ENCODE measurements around the gene NPSR1. TPM values are rescaled to one million over a fixed set of nuclear protein-coding genes. Genes with fewer than 3 reads are reported as not detected.

NPSR1 gene
- total and polyA plus RNA-seq, 8 donors = not detected

DNA sequence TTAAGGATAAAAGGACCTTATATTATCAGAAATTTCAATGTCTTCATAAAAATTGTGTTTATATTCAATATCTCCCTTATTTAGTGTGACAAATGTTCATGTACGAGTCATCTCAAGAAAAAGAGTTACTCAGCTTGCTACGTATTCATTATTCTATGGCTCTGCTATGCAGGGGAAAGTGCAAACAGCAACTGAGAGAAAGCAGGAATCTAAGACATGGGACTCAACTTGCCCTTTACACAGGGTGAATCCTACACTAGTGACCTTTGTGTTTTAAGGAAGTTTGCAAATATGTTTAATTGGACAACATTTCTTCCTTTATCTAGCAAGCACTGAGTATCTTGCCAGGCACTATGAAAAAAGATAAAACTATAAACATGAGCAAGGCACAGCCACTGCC, 104.7 kb downstream of the NPSR1 start:
- Histone ChIP-seq H3K36me3 (no peaks in the 10 kb centered on the region), H3K9me3 (no peaks in the 10 kb centered on the region), H3K27me3 (no peaks in the 10 kb centered on the region), H3K4me3 (no peak overlapping the region), H3K4me1 (no peaks in the 10 kb centered on the region), H3K27ac (no peak overlapping the region)
- DNase-seq (no peak), ATAC-seq (no peak), FAIRE-seq (no peak)
- TF ChIP-seq, protein P1, sequence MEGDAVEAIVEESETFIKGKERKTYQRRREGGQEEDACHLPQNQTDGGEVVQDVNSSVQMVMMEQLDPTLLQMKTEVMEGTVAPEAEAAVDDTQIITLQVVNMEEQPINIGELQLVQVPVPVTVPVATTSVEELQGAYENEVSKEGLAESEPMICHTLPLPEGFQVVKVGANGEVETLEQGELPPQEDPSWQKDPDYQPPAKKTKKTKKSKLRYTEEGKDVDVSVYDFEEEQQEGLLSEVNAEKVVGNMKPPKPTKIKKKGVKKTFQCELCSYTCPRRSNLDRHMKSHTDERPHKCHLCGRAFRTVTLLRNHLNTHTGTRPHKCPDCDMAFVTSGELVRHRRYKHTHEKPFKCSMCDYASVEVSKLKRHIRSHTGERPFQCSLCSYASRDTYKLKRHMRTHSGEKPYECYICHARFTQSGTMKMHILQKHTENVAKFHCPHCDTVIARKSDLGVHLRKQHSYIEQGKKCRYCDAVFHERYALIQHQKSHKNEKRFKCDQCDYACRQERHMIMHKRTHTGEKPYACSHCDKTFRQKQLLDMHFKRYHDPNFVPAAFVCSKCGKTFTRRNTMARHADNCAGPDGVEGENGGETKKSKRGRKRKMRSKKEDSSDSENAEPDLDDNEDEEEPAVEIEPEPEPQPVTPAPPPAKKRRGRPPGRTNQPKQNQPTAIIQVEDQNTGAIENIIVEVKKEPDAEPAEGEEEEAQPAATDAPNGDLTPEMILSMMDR (IDR thresholded peaks at IDR 0.05) = no peak
- intact Hi-C loops (cut with DNase I) = no loop called here
- WGBS, 2 donors = 76 to 88% methylated on average over 2 of the region's 2 CpGs

DNA sequence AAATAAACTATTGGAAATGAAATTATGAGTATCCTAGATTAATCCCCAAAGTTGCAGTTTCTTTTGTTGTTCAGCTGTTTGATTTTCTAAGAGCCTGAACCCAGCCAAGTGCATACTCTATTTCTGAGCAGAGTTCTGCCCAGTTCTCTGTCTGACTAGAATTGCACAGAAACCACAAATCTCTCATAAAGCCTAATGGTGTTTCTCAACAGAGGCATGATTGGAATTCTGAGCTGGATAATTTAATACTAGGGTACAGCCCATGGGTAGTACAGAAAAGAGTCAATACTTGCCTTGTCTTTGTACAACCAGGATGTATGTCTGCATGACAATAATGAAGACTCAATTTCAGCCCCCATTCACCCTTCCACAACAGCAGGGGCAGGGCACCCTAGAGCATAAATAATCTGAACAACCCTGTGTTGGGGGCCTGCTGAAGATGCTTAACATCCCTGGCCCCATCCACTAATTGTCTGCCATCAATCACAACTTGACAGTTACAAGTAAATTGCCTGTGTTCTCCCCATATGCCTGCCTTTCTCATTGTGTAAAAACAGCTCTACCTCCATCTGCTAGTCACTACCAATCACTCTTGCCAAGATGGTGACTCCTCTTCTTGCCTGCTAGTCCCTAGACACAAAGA, 114.4 kb downstream of the NPSR1 start:
- DNase-seq (no peak), FAIRE-seq (no peak), ATAC-seq (no peak)
- TF ChIP-seq, protein P1 (IDR thresholded peaks at IDR 0.05) = no peak
- H3K27me3 ChIP-seq = no peaks in the 10 kb centered on the region
- intact Hi-C loops (cut with DNase I) = no loop called here
- no peaks in the 10 kb centered on the region for H3K4me1 ChIP-seq
- H3K9me3 ChIP-seq = no peaks in the 10 kb centered on the region
- H3K4me3 ChIP-seq = no peak overlapping the region
- H3K36me3 ChIP-seq = no peaks in the 10 kb centered on the region
- no peak overlapping the region for H3K27ac ChIP-seq

DNA sequence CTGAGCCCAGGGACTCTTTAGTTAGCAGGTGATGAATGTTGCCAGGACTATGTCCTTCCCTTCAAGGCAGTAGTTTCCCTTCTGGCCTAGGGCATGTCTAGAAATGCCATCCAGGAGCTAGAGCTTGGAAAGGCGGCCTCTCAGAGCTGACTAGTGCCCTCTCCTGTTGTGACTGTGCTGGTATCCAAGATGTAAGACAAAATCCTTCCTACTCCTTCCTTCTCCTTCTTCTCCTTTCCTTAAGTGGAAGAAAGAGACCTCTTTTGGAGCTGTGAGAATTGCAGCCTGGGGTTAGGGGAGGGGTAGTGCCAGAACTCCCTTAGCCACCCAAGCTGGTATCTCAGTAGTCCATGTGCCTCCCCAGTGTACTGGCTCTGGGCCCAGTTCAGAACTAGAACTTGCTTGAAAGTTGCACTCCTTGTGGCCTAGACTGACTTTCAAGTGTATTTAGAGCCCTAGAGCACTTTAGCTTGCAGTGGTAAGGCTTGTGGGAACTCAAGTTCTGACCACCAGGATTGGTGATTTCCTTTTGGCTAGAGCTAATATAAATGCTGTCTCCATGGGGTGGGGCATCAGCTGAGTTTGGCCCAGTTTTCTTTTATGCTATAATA, 118.8 kb downstream of the NPSR1 start:
- no peaks in the 10 kb centered on the region for H3K4me1 ChIP-seq
- no peak overlapping the region for H3K27ac ChIP-seq
- no peaks in the 10 kb centered on the region for H3K27me3 ChIP-seq
- intact Hi-C loops (cut with DNase I) = no loop called here
- TF ChIP-seq, protein P1 (IDR thresholded peaks at IDR 0.05) = no peak
- no peaks in the 10 kb centered on the region for H3K36me3 ChIP-seq
- H3K9me3 ChIP-seq = no peaks in the 10 kb centered on the region
- no peak for FAIRE-seq
- no peak for ATAC-seq
- 74 to 95% methylated on average over 1 of the region's 1 CpG for WGBS, 2 donors
- no peak for DNase-seq
- H3K4me3 ChIP-seq = no peak overlapping the region

DNA sequence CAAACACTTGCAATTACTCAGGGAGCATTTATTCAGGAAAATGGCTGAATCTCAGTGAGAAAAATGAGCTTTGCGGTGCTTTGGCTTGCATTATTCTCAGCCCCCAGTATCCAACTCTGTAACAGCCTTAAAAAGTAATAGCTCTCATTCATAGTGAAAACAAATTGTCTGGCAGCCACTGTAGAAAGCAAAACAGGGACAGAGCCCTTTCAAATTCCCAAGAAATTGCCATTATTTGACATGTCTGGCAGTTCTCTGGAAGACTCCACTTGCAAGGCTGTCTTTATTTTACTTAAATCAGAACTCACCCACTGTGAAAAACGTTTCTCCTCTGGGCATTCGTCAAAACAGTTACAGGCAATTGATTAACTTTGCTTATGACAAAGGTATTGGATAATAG, 122.5 kb downstream of the NPSR1 start:
- TF ChIP-seq, protein P1 (IDR thresholded peaks at IDR 0.05) = no peak
- FAIRE-seq = no peak
- no peak for ATAC-seq
- Histone ChIP-seq H3K36me3 (no peaks in the 10 kb centered on the region), H3K9me3 (no peaks in the 10 kb centered on the region), H3K27ac (no peak overlapping the region), H3K4me1 (no peaks in the 10 kb centered on the region), H3K27me3 (no peaks in the 10 kb centered on the region), H3K4me3 (no peak overlapping the region)
- intact Hi-C loops (cut with DNase I) = no loop called here
- WGBS, 2 donors = 35 to 43% methylated on average over 3 of the region's 3 CpGs
- DNase-seq = no peak

DNA sequence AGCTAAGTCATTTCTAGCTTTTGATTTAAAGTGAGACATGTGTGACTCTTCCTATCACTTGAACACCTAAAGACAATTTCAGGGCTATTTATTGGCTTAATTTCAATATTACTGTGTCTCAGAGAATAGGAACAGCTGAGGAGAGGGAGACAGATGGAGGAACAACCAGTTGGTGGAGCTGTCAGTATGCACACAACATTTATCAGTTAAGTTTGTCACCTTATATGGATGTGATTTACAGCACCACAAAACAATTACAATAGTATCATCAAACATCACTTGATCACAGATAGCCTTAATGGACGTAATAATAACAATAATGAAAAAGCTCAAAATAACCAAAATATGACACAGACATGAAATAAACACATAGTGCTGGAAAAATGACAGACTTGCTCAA, 129.6 kb downstream of the NPSR1 start:
- FAIRE-seq = no peak

More for the DNA sequence above, 129.6 kb downstream of the NPSR1 start:
- Histone ChIP-seq H3K27me3 (no peaks in the 10 kb centered on the region), H3K36me3 (no peaks in the 10 kb centered on the region), H3K4me1 (no peaks in the 10 kb centered on the region), H3K9me3 (no peaks in the 10 kb centered on the region), H3K27ac (no peak overlapping the region), H3K4me3 (no peak overlapping the region)
- 42 to 72% methylated on average over 1 of the region's 1 CpG for WGBS, 2 donors
- DNase-seq (no peak), ATAC-seq (no peak)
- intact Hi-C loops (cut with DNase I) = no loop called here
- TF ChIP-seq, protein P1 (IDR thresholded peaks at IDR 0.05) = no peak
